Fibroblast of peridontal ligament (primary cell): ENCODE measurements around the gene SMAD6.

Experiments used
- DNase-seq: peaks from one replicate; pipeline ENCODE4 v3.0.0-alpha.2; 2010; ENCODE audit errors: extremely low read depth

The SMAD6 gene

GRCh38 chr15:66721020-66721419 is 19.0 kb downstream of the SMAD6 start:
- DNase-seq, result no peak

- DNase-seq, result no peak
These were observed 19.5 kb downstream of the SMAD6 start for GRCh38 chr15:66721501-66721937.

GRCh38 chr15:66721954-66722353 is 19.9 kb downstream of the SMAD6 start:
- DNase-seq, result no peak

GRCh38 chr15:66722757-66723540 is 20.9 kb downstream of the SMAD6 start:
- no peak for DNase-seq

- peak; percentile 83 for DNase-seq
These were observed 22.0 kb downstream of the SMAD6 start for GRCh38 chr15:66723826-66724731.

GRCh38 chr15:66724732-66725463 is 22.9 kb downstream of the SMAD6 start:
- DNase-seq, result peak; percentile 84

GRCh38 chr15:66725464-66725785 is 23.4 kb downstream of the SMAD6 start:
- DNase-seq, result no peak

- no peak for DNase-seq
These were observed 24.4 kb downstream of the SMAD6 start for GRCh38 chr15:66726386-66726785.

- peak; percentile 53 for DNase-seq
These were observed 27.4 kb downstream of the SMAD6 start for GRCh38 chr15:66729331-66729951.

GRCh38 chr15:66730168-66731021 is 28.4 kb downstream of the SMAD6 start:
- peak; percentile 37 for DNase-seq

- peak; percentile 54 for DNase-seq
These were observed 31.9 kb downstream of the SMAD6 start for GRCh38 chr15:66733976-66734375.

- no peak for DNase-seq
These were observed 33.2 kb downstream of the SMAD6 start for GRCh38 chr15:66734961-66735908.

GRCh38 chr15:66735909-66736305 is 33.9 kb downstream of the SMAD6 start:
- peak; percentile 57 for DNase-seq

- no peak for DNase-seq
These were observed 35.4 kb downstream of the SMAD6 start for GRCh38 chr15:66737243-66738010.

- no peak for DNase-seq
These were observed 36.1 kb downstream of the SMAD6 start for GRCh38 chr15:66738116-66738515.

- DNase-seq, result no peak
These were observed 36.6 kb downstream of the SMAD6 start for GRCh38 chr15:66738595-66738994.

- DNase-seq, result no peak
These were observed 37.3 kb downstream of the SMAD6 start for GRCh38 chr15:66739287-66739686.

GRCh38 chr15:66740802-66741201 is 38.8 kb downstream of the SMAD6 start:
- peak; percentile 71 for DNase-seq

- DNase-seq, result no peak
These were observed 39.6 kb downstream of the SMAD6 start for GRCh38 chr15:66741646-66742045.
